Lower leg skin (tissue), 4 donors: Measurements from ENCODE around the gene TK2. TPM values are rescaled to one million over a fixed set of nuclear protein-coding genes. Genes with fewer than 3 reads are reported as not detected.
A peak's percentile ranks its signal among the peaks of the same experiment; 100 is the strongest.

Source experiments
- DNase-seq, 2 donors: peaks; one replicate each; pipeline ENCODE4 v3.0.0-alpha.2; 2019; ENCODE audit warnings: low spot score in 2 of 2
- H3K4me3 ChIP-seq: fragments of 200-600 bp; sonication (generic); 2 replicates; pipeline ENCODE4 v1.5.1; 2017; ENCODE audit warnings: mild to moderate bottlenecking, low read depth; ENCODE audit not compliant: poor library complexity, severe bottlenecking
- POLR2A ChIP-seq, 2 donors: fragments of 450-650 bp; IDR thresholded peaks; one replicate each; pipeline ENCODE4 v1.6.1; 2016 to 2017; ENCODE audit warnings: antibody characterized with exemption in 2 of 2, mild to moderate bottlenecking in 1 of 2, moderate library complexity in 1 of 2
- WGBS, 2 donors: methylation state at CpG; one replicate each; pipeline ENCODE4 v1.1.5; 2018; 5-methylcytosine and 5-hydroxymethylcytosine counted together
- intact Hi-C: fragments of 100-400 bp; cut with DNase I; formaldehyde crosslinking; loops from one replicate; pipeline ENCODE4 v1.15.0; 2023; ENCODE audit warnings: low total_unique reads
- total RNA-seq, 4 donors: library from RNA; depleted of rRNA; stranded (reverse); fragments of >200 nt; gene quantifications; one replicate each; pipeline ENCODE4 v1.1.0, GENCODE V29; 2016
- TF ChIP-seq, protein P1 (sequence below), 3 donors: fragments of 450-650 bp; IDR thresholded peaks; one replicate each; pipeline ENCODE4 v1.5.1; 2016; ENCODE audit warnings: antibody characterized with exemption in 3 of 3, mild to moderate bottlenecking in 3 of 3, moderate library complexity in 2 of 3

TK2 gene
- total RNA-seq, 4 donors from 2014 or later, result 15.3 to 28.3 (median 22.6) TPM

- peak; percentile 67 to 95 for DNase-seq
- intact Hi-C loops, result loop anchor here (5.0 kb wide), 1 partner anchor 77 kb away; no protein-coding TSS in a partner anchor
- no peak overlapping the region for H3K4me3 ChIP-seq
- no peak for TF ChIP-seq POLR2A (IDR thresholded peaks at IDR 0.05)
- TF ChIP-seq, protein P1, sequence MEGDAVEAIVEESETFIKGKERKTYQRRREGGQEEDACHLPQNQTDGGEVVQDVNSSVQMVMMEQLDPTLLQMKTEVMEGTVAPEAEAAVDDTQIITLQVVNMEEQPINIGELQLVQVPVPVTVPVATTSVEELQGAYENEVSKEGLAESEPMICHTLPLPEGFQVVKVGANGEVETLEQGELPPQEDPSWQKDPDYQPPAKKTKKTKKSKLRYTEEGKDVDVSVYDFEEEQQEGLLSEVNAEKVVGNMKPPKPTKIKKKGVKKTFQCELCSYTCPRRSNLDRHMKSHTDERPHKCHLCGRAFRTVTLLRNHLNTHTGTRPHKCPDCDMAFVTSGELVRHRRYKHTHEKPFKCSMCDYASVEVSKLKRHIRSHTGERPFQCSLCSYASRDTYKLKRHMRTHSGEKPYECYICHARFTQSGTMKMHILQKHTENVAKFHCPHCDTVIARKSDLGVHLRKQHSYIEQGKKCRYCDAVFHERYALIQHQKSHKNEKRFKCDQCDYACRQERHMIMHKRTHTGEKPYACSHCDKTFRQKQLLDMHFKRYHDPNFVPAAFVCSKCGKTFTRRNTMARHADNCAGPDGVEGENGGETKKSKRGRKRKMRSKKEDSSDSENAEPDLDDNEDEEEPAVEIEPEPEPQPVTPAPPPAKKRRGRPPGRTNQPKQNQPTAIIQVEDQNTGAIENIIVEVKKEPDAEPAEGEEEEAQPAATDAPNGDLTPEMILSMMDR (IDR thresholded peaks at IDR 0.05), result peak in 1 of 3 donors; percentile 53
- 39 to 42% methylated on average over 14 of the region's 14 CpGs for WGBS, 2 donors
Observed at GRCh38 chr16:66483689-66484452, 66.1 kb downstream of the TK2 start.

DNA sequence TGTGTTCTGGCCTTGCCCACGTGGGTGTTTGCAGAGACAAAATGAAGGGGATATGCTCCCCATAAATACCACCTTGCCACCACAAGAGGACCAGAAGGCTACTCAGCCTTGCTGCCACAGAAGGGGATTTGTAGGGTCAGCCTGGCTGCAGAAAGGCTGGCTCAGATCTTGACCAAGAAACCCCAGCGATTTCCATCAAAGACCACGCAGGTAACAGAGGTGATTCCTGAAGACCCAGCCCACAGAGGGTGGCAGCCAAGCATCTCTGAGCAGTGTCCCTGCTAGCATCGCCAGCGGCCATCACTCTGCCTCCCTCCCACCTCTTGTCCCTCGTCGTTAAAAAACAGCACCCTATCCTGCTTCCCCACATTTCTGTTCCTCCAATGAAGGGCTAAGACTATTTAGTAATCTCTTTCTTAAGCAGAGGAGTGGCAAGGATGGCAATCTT, 68.0 kb downstream of the TK2 start:
- H3K4me3 ChIP-seq, result no peak overlapping the region
- TF ChIP-seq, protein P1 (IDR thresholded peaks at IDR 0.05), result no peak
- no peak for TF ChIP-seq POLR2A (IDR thresholded peaks at IDR 0.05)
- peak in 1 of 2 donors; percentile 73 for DNase-seq
- intact Hi-C loops, result loop anchor here (5.0 kb wide), 1 partner anchor 75 kb away; no protein-coding TSS in a partner anchor
- WGBS, 2 donors, result 68 to 71% methylated on average over 6 to 7 of the region's 7 CpGs

DNA sequence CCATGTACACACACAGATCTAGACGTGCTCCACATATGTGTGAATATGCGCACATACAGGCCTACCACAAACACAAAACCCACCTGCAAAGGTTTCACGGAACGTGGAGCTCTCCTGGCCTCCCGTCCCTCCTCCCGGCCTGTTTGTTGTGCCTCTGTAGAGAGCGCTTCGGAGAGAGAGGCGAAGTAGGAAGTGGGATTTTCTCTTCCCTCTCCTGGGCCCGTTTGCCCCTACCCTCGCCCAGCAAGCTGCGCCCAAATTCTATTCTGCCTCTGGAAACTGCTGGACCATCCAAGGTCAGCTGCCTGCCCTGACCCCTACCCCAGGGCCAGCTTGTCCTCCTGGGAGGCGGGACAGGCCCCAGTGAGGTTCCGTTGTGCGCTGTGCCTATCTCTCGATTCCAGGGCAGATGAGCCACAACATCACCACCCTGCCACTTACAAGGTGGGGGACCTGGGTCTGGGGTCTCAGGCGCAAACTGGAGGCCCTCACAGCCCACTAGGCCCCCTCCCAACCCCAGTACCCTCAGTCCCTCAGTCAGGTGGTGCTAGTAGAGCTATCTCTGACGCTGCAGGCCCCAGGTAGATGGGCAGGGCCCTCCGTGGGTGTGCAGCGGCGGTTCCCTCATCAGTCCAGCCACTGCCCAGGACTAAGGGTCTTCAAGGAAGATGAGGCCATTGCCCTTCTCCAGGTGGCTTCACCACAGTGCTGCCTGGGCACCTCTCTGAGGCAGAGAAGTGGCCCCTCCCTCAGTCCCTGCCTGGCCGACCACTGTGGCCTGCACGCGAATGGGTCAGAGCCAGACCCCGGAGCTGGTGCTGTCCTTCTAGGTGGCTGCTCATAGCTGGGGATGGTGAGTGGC, 68.6 kb downstream of the TK2 start:
- WGBS, 2 donors, result 83 to 89% methylated on average over 23 of the region's 25 CpGs
- no peak for TF ChIP-seq POLR2A (IDR thresholded peaks at IDR 0.05)
- TF ChIP-seq, protein P1 (IDR thresholded peaks at IDR 0.05), result no peak
- no peak overlapping the region for H3K4me3 ChIP-seq
- peak in 1 of 2 donors; percentile 62 for DNase-seq
- intact Hi-C loops, result loop anchor here (5.0 kb wide), 1 partner anchor 74 kb away; no protein-coding TSS in a partner anchor

GRCh38 chr16:66480265-66481080, 69.4 kb downstream of the TK2 start:
- peak in 1 of 2 donors; percentile 83 for DNase-seq
- TF ChIP-seq, protein P1 (IDR thresholded peaks at IDR 0.05), result no peak
- no peak for TF ChIP-seq POLR2A (IDR thresholded peaks at IDR 0.05)
- 75 to 76% methylated on average over 10 to 16 of the region's 25 CpGs for WGBS, 2 donors
- intact Hi-C loops, result loop anchor here (5.0 kb wide), 1 partner anchor 73 kb away; no protein-coding TSS in a partner anchor
- no peak overlapping the region for H3K4me3 ChIP-seq

GRCh38 chr16:66479661-66480264, 70.2 kb downstream of the TK2 start:
- 78 to 91% methylated on average over 3 to 5 of the region's 5 CpGs for WGBS, 2 donors
- intact Hi-C loops, result loop anchor here (5.0 to 10.0 kb wide), 2 partner anchors 72 to 105 kb away; no protein-coding TSS in a partner anchor
- TF ChIP-seq, protein P1 (IDR thresholded peaks at IDR 0.05), result no peak
- no peak for TF ChIP-seq POLR2A (IDR thresholded peaks at IDR 0.05)
- H3K4me3 ChIP-seq, result no peak overlapping the region
- peak in 1 of 2 donors; percentile 74 for DNase-seq
